ENCODE data around the gene NCEH1. TPM values are rescaled to one million over a fixed set of nuclear protein-coding genes. Genes with fewer than 3 reads are reported as not detected.

The NCEH1 gene
- total RNA-seq, 1 donor from 2014 or later = 6.6 TPM

GRCh38 chr3:172614340-172615274, 96.3 kb downstream of the NCEH1 start:
- no peaks in the 10 kb centered on the region for H3K4me1 Mint-ChIP-seq (ENCODE audit: unreplicated experiment)
- no peak for DNase-seq (ENCODE audit: low spot score)
- peaks cover 5% of the 10 kb centered on the region for H3K36me3 Mint-ChIP-seq (ENCODE audit: low read depth, unreplicated experiment)
- no peak overlapping the region for H3K27ac Mint-ChIP-seq (ENCODE audit: unreplicated experiment)
- no peaks in the 10 kb centered on the region for H3K9me3 Mint-ChIP-seq (ENCODE audit: unreplicated experiment)
- H3K4me3 Mint-ChIP-seq (ENCODE audit: unreplicated experiment) = no peak overlapping the region
- no peaks in the 10 kb centered on the region for H3K27me3 Mint-ChIP-seq (ENCODE audit: unreplicated experiment)
- no peak for TF ChIP-seq CTCF (IDR thresholded peaks at IDR 0.05; ENCODE audit: unreplicated experiment)

- Mint-ChIP-seq H3K9me3 (ENCODE audit: unreplicated experiment) (no peaks in the 10 kb centered on the region), H3K4me1 (ENCODE audit: unreplicated experiment) (no peaks in the 10 kb centered on the region), H3K4me3 (ENCODE audit: unreplicated experiment) (no peak overlapping the region), H3K36me3 (ENCODE audit: low read depth, unreplicated experiment) (peaks cover 5% of the 10 kb centered on the region), H3K27ac (ENCODE audit: unreplicated experiment) (no peak overlapping the region), H3K27me3 (ENCODE audit: unreplicated experiment) (peaks cover 2% of the 10 kb centered on the region)
- DNase-seq (ENCODE audit: low spot score) = no peak
- no peak for TF ChIP-seq CTCF (IDR thresholded peaks at IDR 0.05; ENCODE audit: unreplicated experiment)
These were observed 97.0 kb downstream of the NCEH1 start for GRCh38 chr3:172613845-172614244.

- no peaks in the 10 kb centered on the region for H3K9me3 Mint-ChIP-seq (ENCODE audit: unreplicated experiment)
- peaks cover 5% of the 10 kb centered on the region for H3K36me3 Mint-ChIP-seq (ENCODE audit: low read depth, unreplicated experiment)
- TF ChIP-seq CTCF (IDR thresholded peaks at IDR 0.05; ENCODE audit: unreplicated experiment) = no peak
- no peak overlapping the region for H3K4me3 Mint-ChIP-seq (ENCODE audit: unreplicated experiment)
- no peak for DNase-seq (ENCODE audit: low spot score)
- peaks cover 2% of the 10 kb centered on the region for H3K27me3 Mint-ChIP-seq (ENCODE audit: unreplicated experiment)
- H3K27ac Mint-ChIP-seq (ENCODE audit: unreplicated experiment) = no peak overlapping the region
- no peaks in the 10 kb centered on the region for H3K4me1 Mint-ChIP-seq (ENCODE audit: unreplicated experiment)
These were observed 97.8 kb downstream of the NCEH1 start for GRCh38 chr3:172612871-172613678.

GRCh38 chr3:172609750-172610149, 101.1 kb downstream of the NCEH1 start:
- Mint-ChIP-seq H3K27ac (ENCODE audit: unreplicated experiment) (no peak overlapping the region), H3K36me3 (ENCODE audit: low read depth, unreplicated experiment) (no peaks in the 10 kb centered on the region), H3K4me3 (ENCODE audit: unreplicated experiment) (no peak overlapping the region), H3K4me1 (ENCODE audit: unreplicated experiment) (no peaks in the 10 kb centered on the region), H3K27me3 (ENCODE audit: unreplicated experiment) (peaks cover 2% of the 10 kb centered on the region), H3K9me3 (ENCODE audit: unreplicated experiment) (no peaks in the 10 kb centered on the region)
- DNase-seq (ENCODE audit: low spot score) = no peak
- no peak for TF ChIP-seq CTCF (IDR thresholded peaks at IDR 0.05; ENCODE audit: unreplicated experiment)
